Activated CD4-positive, alpha-beta T cell treated with anti-CD3 and anti-CD28 coated beads for 1 hour (primary cell): ENCODE measurements around the gene ZSCAN21.
A peak's percentile ranks its signal among the peaks of the same experiment; 100 is the strongest.
"Not testable (repeated sequence)": the region's sequence is repeated elsewhere in the genome, so short reads cannot be mapped to it uniquely, and the experiment has no call there.

ENCODE experiments used
- DNase-seq: peaks from one replicate; pipeline ENCODE4 v3.0.0-alpha.2; 2020

Gene ZSCAN21

DNA sequence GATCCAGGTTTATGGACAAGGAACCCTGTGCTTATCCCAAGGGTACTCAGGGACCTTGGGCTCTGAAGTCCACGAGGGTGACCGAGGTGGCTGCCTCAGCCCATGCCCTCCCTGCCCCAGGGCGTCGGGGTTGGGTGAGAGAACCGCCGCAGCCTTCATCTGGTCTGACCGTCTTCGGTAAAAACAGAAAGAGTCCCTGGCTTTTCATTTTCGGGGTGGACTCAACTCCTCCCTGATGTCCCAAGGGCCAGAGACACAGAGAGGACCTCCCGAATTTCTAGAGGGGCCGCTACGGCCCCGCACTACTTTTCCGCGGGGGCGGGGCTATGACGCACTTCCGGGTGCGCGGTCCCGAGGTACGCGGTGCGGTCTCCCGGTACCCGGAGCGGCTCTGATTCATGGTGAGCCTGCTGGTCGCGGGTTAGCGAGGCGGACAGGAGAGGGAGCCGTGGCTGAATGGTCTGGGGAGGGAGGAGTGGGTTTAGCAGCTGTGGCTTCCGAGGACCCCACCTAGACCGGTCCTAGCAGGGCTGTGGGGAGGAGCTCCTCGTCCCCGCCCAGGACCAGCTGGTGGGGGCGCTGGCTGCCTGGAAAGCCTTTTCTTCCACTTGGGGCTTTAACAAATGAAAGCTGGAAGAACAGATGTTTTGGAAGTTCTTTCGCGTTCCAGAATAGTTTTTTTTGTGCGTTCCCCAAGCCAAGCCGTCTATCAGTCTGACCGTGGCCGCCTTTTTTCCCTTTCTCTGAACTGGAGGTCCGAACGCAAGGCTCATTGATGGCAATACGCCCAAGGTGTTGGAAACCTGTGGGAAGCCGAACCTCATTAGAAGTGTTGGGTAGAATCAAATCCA, at the start of gene ZSCAN21:
Gene ZSCAN21, plus strand, starts transcription at position 334 of the 851 bp plus-strand sequence. CDS start 7,233 bp downstream, outside the sequence.
- DNase-seq: peak; percentile 76

- no peak for DNase-seq
Measured at GRCh38 chr7:100000239-100000638, 49.3 kb upstream of the ZSCAN21 start.

- DNase-seq: no peak
Measured at GRCh38 chr7:100003711-100004661, 45.6 kb upstream of the ZSCAN21 start.

DNA sequence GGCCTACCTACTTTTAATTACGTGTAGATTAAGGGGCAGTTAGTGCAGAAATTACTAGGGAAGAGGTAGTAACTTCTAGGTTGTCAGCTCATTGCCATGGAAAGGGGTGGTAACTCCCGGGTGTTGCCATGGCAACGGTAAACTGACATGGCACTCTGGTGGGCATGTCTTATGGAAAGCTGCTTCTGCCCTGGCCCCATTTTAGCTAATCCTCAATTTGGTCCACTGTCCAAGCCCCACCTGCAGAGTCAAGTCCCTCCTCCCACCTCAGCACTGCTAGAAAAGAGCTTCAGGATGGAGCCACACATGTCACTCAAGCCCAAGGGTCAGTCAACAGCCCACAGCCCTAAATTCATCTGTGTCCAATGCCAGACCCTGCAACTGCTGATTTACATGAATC, 41.7 kb upstream of the ZSCAN21 start:
- no peak for DNase-seq

- no peak for DNase-seq
Measured at GRCh38 chr7:100008525-100008924, 41.0 kb upstream of the ZSCAN21 start.

DNA sequence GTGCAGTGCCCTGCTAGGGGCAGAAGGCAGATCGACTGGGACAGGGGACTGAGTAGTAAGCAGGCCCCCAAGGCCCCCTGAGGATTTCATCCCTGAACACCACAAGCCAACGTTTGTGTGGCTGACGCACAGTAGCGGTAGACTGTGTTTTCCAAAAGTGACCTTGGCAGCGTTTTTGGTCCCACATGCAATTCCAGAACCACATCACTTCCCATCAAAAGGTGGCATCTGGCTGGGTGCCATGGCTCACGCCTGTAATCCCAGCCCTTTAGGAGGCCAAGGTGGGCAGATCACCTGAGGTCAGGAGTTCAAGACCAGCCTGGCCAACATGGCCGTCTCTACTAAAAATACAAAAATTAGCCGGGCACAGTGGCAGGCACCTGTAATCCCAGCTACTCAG, 39.6 kb upstream of the ZSCAN21 start:
- DNase-seq: not testable (repeated sequence)

GRCh38 chr7:100010901-100011300, 38.7 kb upstream of the ZSCAN21 start:
- DNase-seq: no peak

GRCh38 chr7:100011516-100011915, 38.1 kb upstream of the ZSCAN21 start:
- DNase-seq: no peak

GRCh38 chr7:100012385-100013327, 36.9 kb upstream of the ZSCAN21 start:
- not testable (repeated sequence) for DNase-seq

DNA sequence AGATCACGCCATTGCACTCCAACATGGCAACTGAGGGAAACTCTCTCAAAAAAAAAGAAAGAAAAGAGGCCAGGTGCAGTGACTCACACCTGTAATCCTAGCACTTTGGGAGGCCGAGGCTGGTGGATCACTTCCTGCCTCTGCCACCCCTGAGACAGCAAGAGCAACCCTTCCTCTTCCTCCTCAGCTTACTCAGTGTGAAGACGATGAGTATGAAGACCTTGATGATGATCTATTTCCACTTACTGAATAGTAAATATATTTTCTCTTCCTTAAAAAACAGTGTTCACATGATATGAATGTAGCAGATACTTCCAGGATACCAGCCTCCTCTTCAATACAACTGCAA, 36.3 kb upstream of the ZSCAN21 start:
- peak; percentile 14 for DNase-seq

DNA sequence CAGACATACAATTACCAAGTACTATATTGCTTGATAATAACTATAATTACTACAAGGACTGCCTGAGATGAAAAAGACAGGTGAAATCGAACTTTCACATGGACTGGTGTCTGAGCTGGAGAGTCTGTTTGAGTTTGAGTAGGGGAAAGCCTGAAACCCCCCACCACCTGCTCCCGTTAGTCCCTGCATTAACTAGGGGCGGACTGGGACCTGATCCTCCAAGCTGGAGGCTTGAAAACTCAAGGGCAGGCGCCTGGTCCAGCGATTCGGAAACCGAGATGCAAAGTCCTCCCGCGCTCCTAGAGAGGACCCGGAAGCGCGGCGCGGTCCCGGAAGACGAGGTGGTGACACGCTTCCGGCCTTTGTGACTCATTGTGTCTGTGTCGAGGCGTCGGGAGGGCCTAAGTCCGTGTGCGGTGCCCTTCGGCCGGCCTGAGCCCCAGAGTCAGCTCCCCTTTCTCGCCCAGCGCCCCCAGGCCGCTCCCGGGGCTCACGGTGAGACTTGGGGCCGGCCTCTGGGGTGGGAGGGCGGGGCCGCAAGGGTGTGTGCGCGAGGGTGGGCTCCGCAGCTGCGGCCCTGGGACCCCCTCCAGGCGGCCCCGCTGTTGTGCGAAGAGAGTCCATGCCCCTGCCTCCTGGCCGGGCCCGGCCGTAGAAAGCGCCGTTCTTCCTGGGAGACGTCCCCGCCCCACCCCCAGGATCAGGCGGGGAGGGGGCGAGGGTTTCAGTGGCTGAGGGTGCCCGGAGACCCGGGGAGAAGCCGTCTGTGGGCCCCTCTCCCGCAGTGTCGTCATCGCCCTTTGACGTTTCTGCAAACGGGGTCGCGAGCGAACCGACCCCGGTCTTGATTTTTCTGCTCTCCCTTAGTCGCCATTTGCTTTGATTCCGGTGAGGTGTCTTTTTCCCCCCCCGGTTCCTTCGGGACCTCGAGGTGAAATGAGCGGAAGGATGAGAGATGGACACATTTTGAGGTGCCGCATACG, 34.1 kb upstream of the ZSCAN21 start, which contains the start of gene ZKSCAN1:
Gene ZKSCAN1, plus strand, starts transcription at position 365 of the 983 bp plus-strand sequence. CDS start 7,911 bp downstream, outside the sequence.
- peak; percentile 77 for DNase-seq

GRCh38 chr7:100016215-100016901, 33.2 kb upstream of the ZSCAN21 start:
- DNase-seq: no peak

- no peak for DNase-seq
Measured at GRCh38 chr7:100017300-100017699, 32.3 kb upstream of the ZSCAN21 start.

- no peak for DNase-seq
Measured at GRCh38 chr7:100017875-100018274, 31.7 kb upstream of the ZSCAN21 start.

- DNase-seq: no peak
Measured at GRCh38 chr7:100019908-100020307, 29.7 kb upstream of the ZSCAN21 start.

DNA sequence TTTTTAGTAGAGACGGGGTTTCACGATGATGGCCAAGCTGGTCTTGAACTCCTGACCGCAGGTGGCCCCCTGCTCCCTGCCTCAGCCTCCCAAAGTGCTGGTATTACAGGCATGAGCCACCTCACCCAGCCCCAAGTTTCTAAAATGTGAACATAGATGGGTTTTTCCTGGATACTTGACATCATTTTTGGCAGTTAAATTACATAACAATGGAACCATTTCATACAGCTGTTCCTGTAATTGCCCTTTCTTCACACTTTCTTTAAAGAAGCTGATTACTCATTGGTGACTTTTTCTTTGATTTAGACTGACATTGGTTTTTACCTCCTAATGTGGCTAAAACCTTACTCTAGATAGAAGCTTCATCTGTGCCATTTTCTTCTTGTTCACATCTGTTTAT, 28.3 kb upstream of the ZSCAN21 start:
- DNase-seq: no peak

DNA sequence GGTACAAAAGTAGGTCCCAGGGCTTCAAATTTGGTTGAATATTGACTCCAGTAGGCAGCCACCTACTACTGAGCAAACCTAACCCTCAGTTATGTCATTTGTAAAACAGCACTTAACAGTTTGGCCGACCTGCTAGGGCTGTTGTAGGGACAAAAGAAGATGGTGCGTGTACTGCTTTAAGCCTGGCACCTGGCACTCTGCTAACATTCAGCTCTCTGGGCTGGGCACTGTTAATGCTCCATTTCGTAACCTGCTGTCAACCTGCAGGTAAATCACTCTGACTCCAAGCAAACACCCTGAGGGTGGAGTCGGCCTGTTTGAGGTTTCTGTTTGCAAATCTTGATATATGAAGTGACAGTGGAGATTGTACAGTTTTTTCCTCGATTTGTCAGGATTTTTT, 27.0 kb upstream of the ZSCAN21 start:
- DNase-seq: no peak

GRCh38 chr7:100023526-100023925, 26.0 kb upstream of the ZSCAN21 start:
- DNase-seq: no peak

- DNase-seq: no peak
Measured at GRCh38 chr7:100024020-100024619, 25.5 kb upstream of the ZSCAN21 start.

- DNase-seq: no peak
Measured at GRCh38 chr7:100027197-100027596, 22.4 kb upstream of the ZSCAN21 start.
